PC-9 (cell line): ENCODE results near the gene CTSL.

Experiments used
- EZH2 ChIP-seq: fragments of 200-600 bp; sonication (generic); IDR thresholded peaks from 2 replicates; pipeline ENCODE4 v1.8.0; 2017; ENCODE audit warnings: antibody characterized with exemption, low read depth
- TF ChIP-seq, protein P1 (sequence below): fragments of 200-600 bp; sonication (generic); conservative IDR thresholded peaks from 2 replicates; pipeline ENCODE4 v1.6.1; 2017; ENCODE audit warnings: mixed run types, antibody characterized with exemption, mild to moderate bottlenecking, moderate library complexity

DNA sequence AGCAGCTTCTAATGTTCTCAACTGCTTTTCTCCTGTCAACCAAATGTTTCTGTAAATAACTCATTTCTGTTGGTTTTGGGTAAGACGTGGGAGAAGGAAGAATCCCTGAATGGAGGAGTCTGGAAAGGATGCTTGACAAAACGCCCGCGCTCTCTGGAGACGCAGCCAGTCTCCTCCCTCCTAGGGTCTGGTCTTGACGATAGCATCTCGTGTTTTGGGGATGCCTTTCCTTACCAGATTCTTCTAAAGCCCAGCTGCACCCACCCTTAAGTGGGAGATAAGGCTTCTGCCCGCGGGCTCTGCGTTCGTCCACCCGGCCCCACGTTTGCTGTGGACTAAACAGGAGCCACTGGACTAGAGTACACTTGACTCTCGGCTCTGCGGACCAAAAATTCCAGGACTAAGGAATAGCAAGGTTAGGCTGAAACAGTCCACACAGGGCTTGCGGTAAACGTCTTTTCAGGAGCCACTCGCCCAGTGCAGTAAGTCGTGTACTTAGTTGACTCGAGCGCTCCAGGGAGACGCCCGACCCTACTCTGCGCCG, 491 bp upstream of the CTSL start:
- TF ChIP-seq, protein P1, sequence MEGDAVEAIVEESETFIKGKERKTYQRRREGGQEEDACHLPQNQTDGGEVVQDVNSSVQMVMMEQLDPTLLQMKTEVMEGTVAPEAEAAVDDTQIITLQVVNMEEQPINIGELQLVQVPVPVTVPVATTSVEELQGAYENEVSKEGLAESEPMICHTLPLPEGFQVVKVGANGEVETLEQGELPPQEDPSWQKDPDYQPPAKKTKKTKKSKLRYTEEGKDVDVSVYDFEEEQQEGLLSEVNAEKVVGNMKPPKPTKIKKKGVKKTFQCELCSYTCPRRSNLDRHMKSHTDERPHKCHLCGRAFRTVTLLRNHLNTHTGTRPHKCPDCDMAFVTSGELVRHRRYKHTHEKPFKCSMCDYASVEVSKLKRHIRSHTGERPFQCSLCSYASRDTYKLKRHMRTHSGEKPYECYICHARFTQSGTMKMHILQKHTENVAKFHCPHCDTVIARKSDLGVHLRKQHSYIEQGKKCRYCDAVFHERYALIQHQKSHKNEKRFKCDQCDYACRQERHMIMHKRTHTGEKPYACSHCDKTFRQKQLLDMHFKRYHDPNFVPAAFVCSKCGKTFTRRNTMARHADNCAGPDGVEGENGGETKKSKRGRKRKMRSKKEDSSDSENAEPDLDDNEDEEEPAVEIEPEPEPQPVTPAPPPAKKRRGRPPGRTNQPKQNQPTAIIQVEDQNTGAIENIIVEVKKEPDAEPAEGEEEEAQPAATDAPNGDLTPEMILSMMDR = no peak
- no peak for TF ChIP-seq EZH2
